RWPE2 (cell line): ENCODE results near the gene VGF.

Experiments
- ATAC-seq: fragments of 200-7000 bp; cut with Tn5 transposase; 3 replicates; pipeline ENCODE4 v1.9.1; 2021; ENCODE audit warnings: low read depth
- DNase-seq: peaks from one replicate; pipeline ENCODE4 v3.0.0-alpha.2; 2020; ENCODE audit warnings: low spot score
- H3K27ac ChIP-seq: fragments of 450-650 bp; 2 replicates; pipeline ENCODE4 v1.5.1; 2017; ENCODE audit warnings: mild to moderate bottlenecking; ENCODE audit not compliant: poor library complexity, severe bottlenecking
- H3K27me3 ChIP-seq: fragments of 250-450 bp; sonication (Bioruptor Pico); 2 replicates; pipeline ENCODE4 v1.5.1; 2021; ENCODE audit warnings: mild to moderate bottlenecking, moderate library complexity; ENCODE audit not compliant: insufficient read depth, poor library complexity, severe bottlenecking
- H3K36me3 ChIP-seq: fragments of 250-450 bp; sonication (Bioruptor Pico); 2 replicates; pipeline ENCODE4 v1.5.1; 2020; ENCODE audit warnings: low read depth, mild to moderate bottlenecking, moderate library complexity
- H3K4me1 ChIP-seq: fragments of 250-450 bp; sonication (Bioruptor Pico); 2 replicates; pipeline ENCODE4 v1.5.1; 2021; ENCODE audit warnings: mild to moderate bottlenecking, moderate library complexity; ENCODE audit not compliant: insufficient read depth, poor library complexity, severe bottlenecking
- H3K4me3 ChIP-seq: fragments of 250-450 bp; sonication (Bioruptor Pico); 2 replicates; pipeline ENCODE4 v1.5.1; 2021; ENCODE audit warnings: mild to moderate bottlenecking, moderate library complexity; ENCODE audit not compliant: severe bottlenecking
- H3K9me3 ChIP-seq: fragments of 250-450 bp; sonication (Bioruptor Pico); 2 replicates; pipeline ENCODE4 v1.5.1; 2021; ENCODE audit warnings: mild to moderate bottlenecking, moderate library complexity; ENCODE audit not compliant: severe bottlenecking
- TF ChIP-seq, protein P1 (sequence below): fragments of 450-650 bp; IDR thresholded peaks from one replicate; pipeline ENCODE4 v1.5.1; 2017; ENCODE audit warnings: mild to moderate bottlenecking, moderate library complexity; ENCODE audit not compliant: poor library complexity, severe bottlenecking

Gene VGF

DNA sequence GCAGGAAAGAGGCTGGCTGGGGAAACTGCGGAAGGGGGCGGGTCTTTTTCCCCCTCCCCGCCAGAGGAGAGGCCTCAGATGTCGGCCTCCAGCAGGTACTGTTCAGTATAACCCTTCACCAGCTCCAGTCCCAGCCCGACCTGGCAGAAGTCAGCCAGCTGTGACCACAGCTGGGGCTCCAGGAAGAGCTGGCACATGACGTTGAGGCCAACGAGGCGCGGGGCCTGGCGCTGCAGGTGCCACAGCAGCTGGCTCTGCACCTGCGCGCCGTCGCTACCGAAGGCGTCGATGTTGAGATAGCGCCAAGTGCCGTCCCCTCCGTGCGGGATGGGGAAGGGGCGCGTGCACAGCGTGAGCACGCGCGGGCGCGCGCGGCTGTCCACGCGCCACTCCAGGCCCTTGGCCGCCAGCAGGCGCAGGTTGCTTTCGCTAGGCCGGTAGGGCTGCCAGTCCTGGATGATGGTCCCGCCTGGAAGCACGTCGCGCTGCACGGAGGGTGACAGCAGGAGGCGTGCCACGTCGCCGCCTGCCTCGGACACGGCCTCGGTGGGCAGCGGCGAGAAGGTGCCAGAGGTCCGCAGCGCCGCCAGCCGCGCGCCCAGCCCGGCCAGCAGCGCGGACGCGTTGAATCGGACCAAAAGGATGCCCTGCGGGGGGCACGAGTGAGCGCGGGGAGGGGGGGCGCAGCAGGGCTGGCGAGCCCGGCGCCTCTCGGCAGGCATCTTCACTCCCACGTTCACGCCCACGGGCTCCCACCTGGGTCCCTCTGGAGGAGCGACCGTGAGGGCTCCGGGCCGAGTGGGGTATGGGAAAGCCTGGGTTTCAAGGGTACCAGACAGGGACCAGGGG is 6.9 kb upstream of the VGF start:
- no peaks in the 10 kb centered on the region for H3K9me3 ChIP-seq
- peaks cover 24% of the 10 kb centered on the region for H3K4me1 ChIP-seq
- H3K4me3 ChIP-seq: no peak overlapping the region
- TF ChIP-seq, protein P1, sequence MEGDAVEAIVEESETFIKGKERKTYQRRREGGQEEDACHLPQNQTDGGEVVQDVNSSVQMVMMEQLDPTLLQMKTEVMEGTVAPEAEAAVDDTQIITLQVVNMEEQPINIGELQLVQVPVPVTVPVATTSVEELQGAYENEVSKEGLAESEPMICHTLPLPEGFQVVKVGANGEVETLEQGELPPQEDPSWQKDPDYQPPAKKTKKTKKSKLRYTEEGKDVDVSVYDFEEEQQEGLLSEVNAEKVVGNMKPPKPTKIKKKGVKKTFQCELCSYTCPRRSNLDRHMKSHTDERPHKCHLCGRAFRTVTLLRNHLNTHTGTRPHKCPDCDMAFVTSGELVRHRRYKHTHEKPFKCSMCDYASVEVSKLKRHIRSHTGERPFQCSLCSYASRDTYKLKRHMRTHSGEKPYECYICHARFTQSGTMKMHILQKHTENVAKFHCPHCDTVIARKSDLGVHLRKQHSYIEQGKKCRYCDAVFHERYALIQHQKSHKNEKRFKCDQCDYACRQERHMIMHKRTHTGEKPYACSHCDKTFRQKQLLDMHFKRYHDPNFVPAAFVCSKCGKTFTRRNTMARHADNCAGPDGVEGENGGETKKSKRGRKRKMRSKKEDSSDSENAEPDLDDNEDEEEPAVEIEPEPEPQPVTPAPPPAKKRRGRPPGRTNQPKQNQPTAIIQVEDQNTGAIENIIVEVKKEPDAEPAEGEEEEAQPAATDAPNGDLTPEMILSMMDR: no peak
- H3K27ac ChIP-seq: no peak overlapping the region
- ATAC-seq: no peak
- DNase-seq: no peak
- H3K36me3 ChIP-seq: no peaks in the 10 kb centered on the region
- H3K27me3 ChIP-seq: peaks cover 65% of the 10 kb centered on the region

DNA sequence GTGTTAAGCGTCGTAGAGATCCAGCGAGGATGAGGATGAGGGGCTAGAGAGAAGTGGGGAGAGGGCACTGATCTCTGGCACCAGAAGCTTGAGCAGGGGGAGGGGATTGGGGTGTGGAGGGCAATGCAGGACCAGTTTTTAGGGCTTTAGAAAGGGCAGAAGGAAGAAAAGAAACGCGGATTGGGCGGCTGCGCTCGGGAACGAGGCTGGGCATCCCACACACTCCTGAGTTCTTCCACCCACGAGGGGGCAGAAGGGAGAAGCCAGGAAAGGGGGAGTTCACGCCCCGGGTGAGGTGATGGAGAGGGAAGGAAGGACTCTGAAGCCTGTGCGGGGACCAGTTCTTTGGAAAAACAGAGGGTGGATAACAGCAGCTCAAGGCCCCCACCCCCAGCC is 6.1 kb upstream of the VGF start:
- no peaks in the 10 kb centered on the region for H3K36me3 ChIP-seq
- DNase-seq (no peak), ATAC-seq (no peak)
- no peak overlapping the region for H3K4me3 ChIP-seq
- TF ChIP-seq, protein P1: peak; percentile 20
- H3K9me3 ChIP-seq: no peaks in the 10 kb centered on the region
- peaks cover 66% of the 10 kb centered on the region for H3K27me3 ChIP-seq
- H3K4me1 ChIP-seq: peaks cover 29% of the 10 kb centered on the region
- no peak overlapping the region for H3K27ac ChIP-seq

DNA sequence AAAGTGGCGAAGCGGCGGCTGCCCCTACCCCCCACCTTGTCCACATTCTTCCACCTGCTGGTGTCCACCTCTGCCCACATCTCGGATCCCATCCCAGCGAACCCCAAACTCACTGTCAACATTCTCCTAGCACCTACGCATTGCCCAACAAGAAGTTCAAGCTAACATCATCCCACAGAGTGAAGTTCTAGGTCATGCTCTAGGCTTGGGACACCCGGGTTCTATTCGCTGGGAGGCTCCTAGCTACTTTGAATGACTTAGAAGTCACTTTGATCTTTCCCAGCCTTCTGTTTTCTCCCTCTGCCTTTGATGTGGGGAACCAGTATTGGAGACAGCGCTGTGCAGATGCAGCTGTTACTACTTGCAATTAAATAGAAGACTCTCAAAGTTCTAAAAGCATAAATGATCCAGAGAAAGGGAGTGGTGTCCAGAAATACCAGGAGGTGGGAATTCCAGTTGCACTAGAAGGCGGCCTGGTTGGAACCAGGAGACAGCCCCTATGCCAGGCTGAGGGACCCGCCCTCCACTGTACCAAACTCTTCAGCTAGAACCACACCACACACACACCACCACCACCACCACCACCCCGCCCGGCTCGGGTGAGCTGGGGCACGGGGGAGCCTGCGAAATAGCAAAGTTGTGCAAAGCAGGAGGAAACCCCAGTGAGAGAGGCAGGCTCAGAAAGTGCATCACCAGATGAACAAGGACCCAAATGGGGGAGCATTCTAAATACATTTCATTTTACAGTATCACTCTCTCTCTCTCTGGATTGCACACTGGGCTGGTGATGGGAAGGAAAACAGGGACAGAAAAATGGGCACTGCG is 5.5 kb upstream of the VGF start:
- peaks cover 29% of the 10 kb centered on the region for H3K4me1 ChIP-seq

DNA sequence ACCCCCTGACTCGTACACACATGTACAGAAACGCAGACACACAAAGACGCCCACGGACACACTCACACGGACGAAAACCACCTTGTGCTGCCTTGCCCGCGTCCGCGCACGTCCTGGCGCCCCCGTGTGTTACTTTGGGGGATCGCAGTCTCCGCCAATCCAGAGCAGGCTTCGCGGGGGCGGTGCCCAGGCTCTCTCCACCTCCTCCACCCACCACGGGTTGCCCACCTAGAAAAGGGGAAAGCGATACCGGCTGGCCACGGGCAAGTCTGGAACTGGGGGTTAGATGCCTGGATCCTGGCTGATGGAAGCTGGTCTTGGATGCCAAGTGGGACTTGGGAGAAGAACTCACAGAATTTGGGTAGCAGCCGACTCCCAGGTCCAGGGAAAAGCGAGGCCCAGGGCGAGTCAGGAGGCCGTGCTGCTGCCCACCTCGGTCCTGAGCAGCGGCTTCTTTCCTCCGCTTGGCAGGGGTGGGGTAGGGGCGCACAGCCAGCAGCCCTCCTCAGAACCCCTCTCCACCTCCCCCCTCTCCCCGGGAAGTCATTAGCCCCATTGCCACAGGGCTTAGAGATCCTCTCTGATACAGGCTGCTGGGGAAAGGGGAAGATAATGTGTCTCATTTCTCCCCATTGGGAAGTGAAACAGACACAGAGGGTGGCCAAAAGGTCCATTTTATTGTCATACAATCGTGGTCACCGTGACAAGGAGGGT is 4.6 kb upstream of the VGF start:
- peak; percentile 20; the same call in 1 of the 3 replicates for ATAC-seq
- Histone ChIP-seq H3K4me1 (peaks cover 29% of the 10 kb centered on the region), H3K9me3 (no peaks in the 10 kb centered on the region), H3K27me3 (peaks cover 76% of the 10 kb centered on the region), H3K4me3 (no peak overlapping the region), H3K27ac (no peak overlapping the region), H3K36me3 (no peaks in the 10 kb centered on the region)
- TF ChIP-seq, protein P1: peak; percentile 93
- DNase-seq: no peak

More for the DNA sequence above, 5.5 kb upstream of the VGF start:
- Histone ChIP-seq H3K4me3 (no peak overlapping the region), H3K36me3 (no peaks in the 10 kb centered on the region), H3K9me3 (no peaks in the 10 kb centered on the region), H3K27me3 (peaks cover 70% of the 10 kb centered on the region), H3K27ac (no peak overlapping the region)
- TF ChIP-seq, protein P1: no peak
- ATAC-seq (no peak), DNase-seq (no peak)
